Measurements from ENCODE around the gene ZNF101.
"Not testable (repeated sequence)": the region's sequence is repeated elsewhere in the genome, so short reads cannot be mapped to it uniquely, and the experiment has no call there.

ZNF101 gene

GRCh38 chr19:19679176-19680073, 10.8 kb downstream of the ZNF101 start:
- Histone ChIP-seq H3K4me1 (ENCODE audit: control insufficient read depth, insufficient read depth, low read length) (no peaks in the 10 kb centered on the region), H3K36me3 (ENCODE audit: control insufficient read depth, insufficient read depth, low read length) (peaks cover 25% of the 10 kb centered on the region), H3K27ac (ENCODE audit: low read depth, low read length) (no peak overlapping the region), H3K4me3 (ENCODE audit: low read length) (no peak overlapping the region), H3K9ac (ENCODE audit: low read length) (no peak overlapping the region), H3K27me3 (ENCODE audit: control insufficient read depth, insufficient read depth, low read length) (no peaks in the 10 kb centered on the region)

DNA sequence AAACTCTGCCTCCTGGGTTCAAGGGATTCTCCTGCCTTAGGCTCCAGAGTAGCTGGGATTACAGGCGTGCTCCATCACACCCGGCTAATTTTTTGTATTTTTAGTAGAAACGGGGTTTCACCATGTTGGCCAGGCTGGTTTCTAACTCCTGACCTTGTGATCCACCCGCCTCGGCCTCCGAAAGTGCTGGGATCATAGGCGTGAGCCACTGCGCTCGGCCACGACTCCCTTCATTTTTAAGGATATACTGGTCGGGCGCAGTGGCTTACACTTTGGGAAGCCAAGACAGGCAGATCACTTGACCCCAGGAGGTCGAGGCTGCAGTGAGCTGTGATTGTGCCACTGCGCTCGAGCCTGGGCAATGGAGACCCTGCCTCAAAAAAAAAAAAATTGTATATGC, 17.5 kb downstream of the ZNF101 start:
- H3K4me1 ChIP-seq (ENCODE audit: control insufficient read depth, insufficient read depth, low read length); H3K27ac ChIP-seq (ENCODE audit: low read depth, low read length); H3K4me3 ChIP-seq (ENCODE audit: low read length); H3K9ac ChIP-seq (ENCODE audit: low read length); H3K36me3 ChIP-seq (ENCODE audit: control insufficient read depth, insufficient read depth, low read length); H3K27me3 ChIP-seq (ENCODE audit: control insufficient read depth, insufficient read depth, low read length): not testable (repeated sequence)

DNA sequence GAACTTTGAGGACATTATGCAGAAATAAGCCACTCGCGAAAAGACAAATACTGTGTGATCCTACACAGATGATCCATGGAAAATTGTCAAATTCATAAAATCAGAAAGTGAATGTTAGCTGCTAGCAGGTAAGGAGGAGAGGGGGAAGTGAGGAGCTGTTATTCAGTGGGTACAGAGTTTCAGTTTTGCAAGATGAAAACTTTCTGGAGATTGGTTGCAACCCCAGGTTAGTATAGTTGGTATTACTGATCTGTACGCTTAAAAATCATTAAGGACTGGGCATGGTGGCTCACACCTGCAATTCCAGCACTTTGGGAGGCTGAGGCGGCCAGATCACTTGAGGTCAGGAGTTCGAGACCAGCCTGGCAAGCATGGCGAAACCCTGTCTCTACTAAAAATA, 17.9 kb downstream of the ZNF101 start:
- no peaks in the 10 kb centered on the region for H3K4me1 ChIP-seq (ENCODE audit: control insufficient read depth, insufficient read depth, low read length)
- H3K36me3 ChIP-seq (ENCODE audit: control insufficient read depth, insufficient read depth, low read length), result no peaks in the 10 kb centered on the region
- no peak overlapping the region for H3K27ac ChIP-seq (ENCODE audit: low read depth, low read length)
- H3K4me3 ChIP-seq (ENCODE audit: low read length), result no peak overlapping the region
- no peak overlapping the region for H3K9ac ChIP-seq (ENCODE audit: low read length)
- H3K27me3 ChIP-seq (ENCODE audit: control insufficient read depth, insufficient read depth, low read length), result no peaks in the 10 kb centered on the region

DNA sequence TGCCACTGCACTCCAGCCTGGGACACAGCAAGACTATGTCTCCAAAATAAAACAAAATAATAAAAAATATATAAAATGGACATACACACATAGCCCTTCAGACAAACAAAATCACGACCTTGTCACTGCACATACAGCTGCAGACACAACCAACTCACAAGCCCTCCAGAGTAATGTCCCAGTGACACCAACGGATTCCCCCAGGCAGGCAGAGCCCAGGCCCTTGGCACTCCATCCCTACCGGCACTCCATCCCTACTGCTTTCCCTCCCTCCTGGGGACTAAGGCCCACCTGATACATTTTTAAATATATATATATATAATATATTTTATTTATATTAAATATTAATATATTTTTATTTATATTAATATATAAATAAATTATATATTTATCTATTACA, 18.5 kb downstream of the ZNF101 start:
- no peaks in the 10 kb centered on the region for H3K27me3 ChIP-seq (ENCODE audit: control insufficient read depth, insufficient read depth, low read length)
- H3K4me3 ChIP-seq (ENCODE audit: low read length), result no peak overlapping the region
- no peak overlapping the region for H3K9ac ChIP-seq (ENCODE audit: low read length)
- H3K4me1 ChIP-seq (ENCODE audit: control insufficient read depth, insufficient read depth, low read length), result no peaks in the 10 kb centered on the region
- no peak overlapping the region for H3K27ac ChIP-seq (ENCODE audit: low read depth, low read length)
- H3K36me3 ChIP-seq (ENCODE audit: control insufficient read depth, insufficient read depth, low read length), result no peaks in the 10 kb centered on the region

DNA sequence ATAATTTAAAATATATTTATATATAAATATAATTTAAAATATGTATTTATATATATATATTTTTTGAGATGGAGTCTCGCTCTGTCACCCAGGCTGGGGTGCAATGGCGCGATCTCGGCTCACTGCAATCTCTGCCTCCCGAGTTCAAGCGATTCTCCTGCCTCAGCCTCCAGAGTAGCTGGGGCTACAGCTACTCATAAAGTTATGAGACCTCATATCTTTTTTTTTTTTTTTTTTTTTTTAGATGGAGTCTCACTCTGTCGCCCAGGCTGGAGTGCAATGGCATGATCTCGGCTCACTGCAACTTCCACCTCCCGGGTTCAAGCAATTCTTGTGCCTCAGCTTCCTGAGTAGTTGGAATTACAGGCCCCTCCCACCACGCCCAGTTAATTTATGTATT, 20.4 kb downstream of the ZNF101 start:
- H3K36me3 ChIP-seq (ENCODE audit: control insufficient read depth, insufficient read depth, low read length); H3K27me3 ChIP-seq (ENCODE audit: control insufficient read depth, insufficient read depth, low read length); H3K27ac ChIP-seq (ENCODE audit: low read depth, low read length); H3K4me3 ChIP-seq (ENCODE audit: low read length); H3K9ac ChIP-seq (ENCODE audit: low read length); H3K4me1 ChIP-seq (ENCODE audit: control insufficient read depth, insufficient read depth, low read length): not testable (repeated sequence)

GRCh38 chr19:19691683-19692082, 23.0 kb downstream of the ZNF101 start:
- Histone ChIP-seq H3K4me3 (ENCODE audit: low read length) (no peak overlapping the region), H3K4me1 (ENCODE audit: control insufficient read depth, insufficient read depth, low read length) (no peaks in the 10 kb centered on the region), H3K27me3 (ENCODE audit: control insufficient read depth, insufficient read depth, low read length) (no peaks in the 10 kb centered on the region), H3K27ac (ENCODE audit: low read depth, low read length) (no peak overlapping the region), H3K36me3 (ENCODE audit: control insufficient read depth, insufficient read depth, low read length) (no peaks in the 10 kb centered on the region), H3K9ac (ENCODE audit: low read length) (no peak overlapping the region)

GRCh38 chr19:19696386-19696785, 27.7 kb downstream of the ZNF101 start:
- H3K36me3 ChIP-seq (ENCODE audit: control insufficient read depth, insufficient read depth, low read length), result no peaks in the 10 kb centered on the region
- no peak overlapping the region for H3K4me3 ChIP-seq (ENCODE audit: low read length)
- H3K9ac ChIP-seq (ENCODE audit: low read length), result no peak overlapping the region
- no peak overlapping the region for H3K27ac ChIP-seq (ENCODE audit: low read depth, low read length)
- no peaks in the 10 kb centered on the region for H3K27me3 ChIP-seq (ENCODE audit: control insufficient read depth, insufficient read depth, low read length)
- H3K4me1 ChIP-seq (ENCODE audit: control insufficient read depth, insufficient read depth, low read length), result no peaks in the 10 kb centered on the region

- H3K36me3 ChIP-seq (ENCODE audit: control insufficient read depth, insufficient read depth, low read length), result no peaks in the 10 kb centered on the region
- no peak overlapping the region for H3K9ac ChIP-seq (ENCODE audit: low read length)
- no peaks in the 10 kb centered on the region for H3K4me1 ChIP-seq (ENCODE audit: control insufficient read depth, insufficient read depth, low read length)
- H3K27me3 ChIP-seq (ENCODE audit: control insufficient read depth, insufficient read depth, low read length), result no peaks in the 10 kb centered on the region
- H3K27ac ChIP-seq (ENCODE audit: low read depth, low read length), result no peak overlapping the region
- no peak overlapping the region for H3K4me3 ChIP-seq (ENCODE audit: low read length)
Measured at GRCh38 chr19:19697589-19697988, 28.9 kb downstream of the ZNF101 start.

DNA sequence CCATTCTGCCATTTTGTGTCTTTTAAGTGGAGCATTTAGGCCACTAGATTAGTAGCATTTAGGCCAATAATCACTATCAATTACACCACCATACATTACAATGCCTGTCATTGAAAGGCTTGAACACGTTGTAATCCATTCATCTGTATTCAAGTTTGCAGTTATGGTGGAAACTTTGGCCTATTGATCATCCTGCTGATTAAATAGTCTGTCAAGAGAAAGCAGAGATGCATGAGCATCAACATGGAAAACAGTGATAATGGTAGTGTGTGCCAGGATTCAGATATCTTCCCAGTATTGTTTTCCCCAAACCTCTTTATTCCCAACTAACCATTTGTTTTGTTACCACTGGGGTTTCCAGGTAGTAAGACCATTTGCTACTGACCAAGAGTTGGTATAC, 31.9 kb downstream of the ZNF101 start:
- H3K4me3 ChIP-seq (ENCODE audit: low read length); H3K9ac ChIP-seq (ENCODE audit: low read length); H3K27me3 ChIP-seq (ENCODE audit: control insufficient read depth, insufficient read depth, low read length); H3K4me1 ChIP-seq (ENCODE audit: control insufficient read depth, insufficient read depth, low read length); H3K27ac ChIP-seq (ENCODE audit: low read depth, low read length); H3K36me3 ChIP-seq (ENCODE audit: control insufficient read depth, insufficient read depth, low read length): not testable (repeated sequence)

DNA sequence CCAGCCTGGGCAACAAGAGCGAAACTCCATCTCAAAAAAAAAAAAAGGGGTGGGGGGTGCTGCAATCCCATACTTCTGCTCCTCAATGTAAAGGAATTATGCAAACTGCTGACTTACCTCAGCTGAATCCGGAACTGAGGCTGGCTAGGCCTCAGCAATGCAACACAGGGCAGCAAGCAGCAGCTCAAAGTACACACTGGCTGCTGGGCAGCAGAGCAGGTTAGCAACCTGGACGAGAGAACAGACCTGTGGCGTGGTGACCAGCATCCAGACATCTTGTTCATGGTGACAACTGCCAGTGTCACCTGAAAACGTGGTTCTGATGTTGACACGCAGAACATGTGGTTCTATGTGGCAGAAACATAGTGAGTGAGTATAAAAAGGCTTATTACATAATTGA, 36.2 kb downstream of the ZNF101 start:
- Histone ChIP-seq H3K36me3 (ENCODE audit: control insufficient read depth, insufficient read depth, low read length) (no peaks in the 10 kb centered on the region), H3K27ac (ENCODE audit: low read depth, low read length) (no peak overlapping the region), H3K4me1 (ENCODE audit: control insufficient read depth, insufficient read depth, low read length) (no peaks in the 10 kb centered on the region), H3K27me3 (ENCODE audit: control insufficient read depth, insufficient read depth, low read length) (no peaks in the 10 kb centered on the region), H3K4me3 (ENCODE audit: low read length) (no peak overlapping the region), H3K9ac (ENCODE audit: low read length) (no peak overlapping the region)

- Histone ChIP-seq H3K9ac (ENCODE audit: low read length) (no peak overlapping the region), H3K36me3 (ENCODE audit: control insufficient read depth, insufficient read depth, low read length) (peaks cover 30% of the 10 kb centered on the region), H3K27ac (ENCODE audit: low read depth, low read length) (no peak overlapping the region), H3K4me3 (ENCODE audit: low read length) (no peak overlapping the region), H3K27me3 (ENCODE audit: control insufficient read depth, insufficient read depth, low read length) (no peaks in the 10 kb centered on the region), H3K4me1 (ENCODE audit: control insufficient read depth, insufficient read depth, low read length) (no peaks in the 10 kb centered on the region)
Measured at GRCh38 chr19:19710506-19710905, 41.9 kb downstream of the ZNF101 start.

- Histone ChIP-seq H3K27ac (ENCODE audit: low read depth, low read length) (no peak overlapping the region), H3K36me3 (ENCODE audit: control insufficient read depth, insufficient read depth, low read length) (peaks cover 33% of the 10 kb centered on the region), H3K4me3 (ENCODE audit: low read length) (no peak overlapping the region)
Measured at GRCh38 chr19:19711306-19711933, 42.8 kb downstream of the ZNF101 start.

More at GRCh38 chr19:19711306-19711933, 42.8 kb downstream of the ZNF101 start:
- Histone ChIP-seq H3K27me3 (ENCODE audit: control insufficient read depth, insufficient read depth, low read length) (no peaks in the 10 kb centered on the region), H3K4me1 (ENCODE audit: control insufficient read depth, insufficient read depth, low read length) (no peaks in the 10 kb centered on the region), H3K9ac (ENCODE audit: low read length) (no peak overlapping the region)
